NCI-H748 (cell line): ENCODE results near the gene FUT8.
"Not testable (repeated sequence)": the region's sequence is repeated elsewhere in the genome, so short reads cannot be mapped to it uniquely, and the experiment has no call there.

Experiments
- DNase-seq: peaks from one replicate; lab custom pipeline; 2025; ENCODE audit not compliant: unreplicated experiment; lab: John Stamatoyannopoulos, UW

The FUT8 gene

GRCh38 chr14:65613131-65613650 lies 200.7 kb downstream of the FUT8 start:
- DNase-seq: no peak

- DNase-seq: no peak
Measured at GRCh38 chr14:65618996-65619395, 206.5 kb downstream of the FUT8 start.

GRCh38 chr14:65620195-65620594 lies 207.7 kb downstream of the FUT8 start:
- DNase-seq: no peak

- no peak for DNase-seq
Measured at GRCh38 chr14:65622703-65623102, 210.2 kb downstream of the FUT8 start.

GRCh38 chr14:65623759-65624158 lies 211.2 kb downstream of the FUT8 start:
- no peak for DNase-seq

- no peak for DNase-seq
Measured at GRCh38 chr14:65627315-65627714, 214.8 kb downstream of the FUT8 start.

- no peak for DNase-seq
Measured at GRCh38 chr14:65628664-65629063, 216.1 kb downstream of the FUT8 start.

- DNase-seq: peak; percentile 45
Measured at GRCh38 chr14:65631040-65631439, 218.5 kb downstream of the FUT8 start.

GRCh38 chr14:65632487-65632886 lies 220.0 kb downstream of the FUT8 start:
- DNase-seq: no peak

- DNase-seq: not testable (repeated sequence)
Measured at GRCh38 chr14:65633666-65634065, 221.1 kb downstream of the FUT8 start.

GRCh38 chr14:65637780-65638179 lies 225.2 kb downstream of the FUT8 start:
- DNase-seq: peak; percentile 24

- no peak for DNase-seq
Measured at GRCh38 chr14:65639216-65639615, 226.7 kb downstream of the FUT8 start.

- DNase-seq: peak; percentile 95
Measured at GRCh38 chr14:65650826-65651225, 238.3 kb downstream of the FUT8 start.

- no peak for DNase-seq
Measured at GRCh38 chr14:65656554-65656953, 244.0 kb downstream of the FUT8 start.

- DNase-seq: no peak
Measured at GRCh38 chr14:65658202-65658601, 245.7 kb downstream of the FUT8 start.

GRCh38 chr14:65661865-65662264 lies 249.3 kb downstream of the FUT8 start:
- DNase-seq: peak; percentile 80

- DNase-seq: no peak
Measured at GRCh38 chr14:65664436-65664835, 251.9 kb downstream of the FUT8 start.

GRCh38 chr14:65676361-65677014 lies 264.0 kb downstream of the FUT8 start:
- no peak for DNase-seq

- no peak for DNase-seq
Measured at GRCh38 chr14:65685572-65685971, 273.0 kb downstream of the FUT8 start.

GRCh38 chr14:65686761-65687160 lies 274.2 kb downstream of the FUT8 start:
- DNase-seq: no peak

GRCh38 chr14:65689070-65689469 lies 276.5 kb downstream of the FUT8 start:
- DNase-seq: no peak

- DNase-seq: not testable (repeated sequence)
Measured at GRCh38 chr14:65692566-65692965, 280.0 kb downstream of the FUT8 start.

- DNase-seq: no peak
Measured at GRCh38 chr14:65696801-65697200, 284.3 kb downstream of the FUT8 start.
